ENCODE results near the gene GATC.

GATC gene

GRCh38 chr12:120488057-120488640, 41.9 kb downstream of the GATC start:
- peak in 38 of 42 donors; percentile 18 to 76 (median 49) for DNase-seq
- intact Hi-C loops (cut with DNase I) = no loop called here

GRCh38 chr12:120489018-120489417, 42.8 kb downstream of the GATC start:
- intact Hi-C loops (cut with DNase I) = no loop called here
- peak in 2 of 42 donors; percentile 14 to 15 for DNase-seq

- intact Hi-C loops (cut with DNase I) = no loop called here
These were observed 44.1 kb downstream of the GATC start for GRCh38 chr12:120490325-120490724.

GRCh38 chr12:120490833-120491512, 44.7 kb downstream of the GATC start:
- intact Hi-C loops (cut with DNase I) = no loop called here
- DNase-seq = peak in 12 of 42 donors; percentile 10 to 67 (median 43)

More at GRCh38 chr12:120490325-120490724, 44.1 kb downstream of the GATC start:
- DNase-seq = no peak

- intact Hi-C loops (cut with DNase I) = loop anchor here (5.0 kb wide), 1 partner anchor 48 kb away; the partner anchor contains the start of genes GATC and TRIAP1
- DNase-seq = peak in 3 of 42 donors; percentile 8 to 19 (median 17)
These were observed 49.0 kb downstream of the GATC start for GRCh38 chr12:120495186-120495730.

- intact Hi-C loops (cut with DNase I) = loop anchor here (5.0 kb wide), 1 partner anchor 49 kb away; the partner anchor contains the start of genes GATC and TRIAP1
These were observed 49.6 kb downstream of the GATC start, which contains the start of gene DYNLL1 for GRCh38 chr12:120495731-120496412. TSS of gene DYNLL1 (plus strand) at chr12:120496113. CDS start at chr12:120496422, 309 bp downstream.

GRCh38 chr12:120496413-120497340, 50.4 kb downstream of the GATC start:
- intact Hi-C loops (cut with DNase I) = loop anchor here (5.0 kb wide), 1 partner anchor 49 kb away; the partner anchor contains the start of genes GATC and TRIAP1
- peak; percentile 69 to 96 (median 88) for DNase-seq

More at GRCh38 chr12:120495731-120496412, 49.6 kb downstream of the GATC start, which contains the start of gene DYNLL1:
- peak; percentile 93 to 99 (median 97) for DNase-seq

GRCh38 chr12:120497524-120498150, 51.4 kb downstream of the GATC start:
- intact Hi-C loops (cut with DNase I) = loop anchor here (5.0 kb wide), 1 partner anchor 50 kb away; the partner anchor contains the start of genes GATC and TRIAP1
- no peak for DNase-seq

GRCh38 chr12:120498870-120499515, 52.7 kb downstream of the GATC start:
- intact Hi-C loops (cut with DNase I) = loop anchor here (5.0 kb wide), 1 partner anchor 52 kb away; the partner anchor contains the start of genes GATC and TRIAP1
- DNase-seq = no peak

GRCh38 chr12:120500581-120500980, 54.3 kb downstream of the GATC start:
- no peak for DNase-seq
- intact Hi-C loops (cut with DNase I) = no loop called here

- no peak for DNase-seq
- intact Hi-C loops (cut with DNase I) = no loop called here
These were observed 58.3 kb downstream of the GATC start for GRCh38 chr12:120504587-120504986.

- intact Hi-C loops (cut with DNase I) = no loop called here
- DNase-seq = no peak
These were observed 62.3 kb downstream of the GATC start for GRCh38 chr12:120508537-120508936.

Measured in head of caudate nucleus (tissue), 42 donors.